Neural progenitor cell (in vitro differentiated cells): ENCODE data around the gene C12orf76. TPM values are rescaled to one million over a fixed set of nuclear protein-coding genes. Genes with fewer than 3 reads are reported as not detected.

Experiments
- DNase-seq: peaks from one replicate; pipeline ENCODE4 v3.0.0-alpha.2; 2016; ENCODE audit warnings: low spot score
- H2AFZ ChIP-seq: fragments of 200-600 bp; sonication (generic); replicated peaks from 2 replicates; pipeline ENCODE4 v1.6.1; 2016; ENCODE audit warnings: antibody characterized with exemption
- H3F3A ChIP-seq: fragments of 200-600 bp; sonication (generic); 2 replicates; pipeline ENCODE4 v1.6.1; 2016; ENCODE audit warnings: antibody characterized with exemption, low read depth
- H3K27ac ChIP-seq: fragments of 200-600 bp; sonication (generic); 2 replicates; pipeline ENCODE4 v1.5.1; 2016; ENCODE audit warnings: mild to moderate bottlenecking
- H3K27me3 ChIP-seq: fragments of 200-600 bp; sonication (generic); 2 replicates; pipeline ENCODE4 v1.6.1; 2016; ENCODE audit warnings: mild to moderate bottlenecking, moderate library complexity
- H3K36me3 ChIP-seq: fragments of 200-600 bp; sonication (generic); 2 replicates; pipeline ENCODE4 v1.5.1; 2016
- H3K4me1 ChIP-seq: fragments of 200-600 bp; sonication (generic); 2 replicates; pipeline ENCODE4 v1.6.1; 2016; ENCODE audit warnings: mixed run types
- H3K4me2 ChIP-seq: fragments of 200-600 bp; sonication (generic); 2 replicates; pipeline ENCODE4 v1.6.1; 2016
- H3K4me3 ChIP-seq: fragments of 200-600 bp; sonication (generic); 2 replicates; pipeline ENCODE4 v1.5.1; 2016
- H3K79me2 ChIP-seq: fragments of 200-600 bp; sonication (generic); 2 replicates; pipeline ENCODE4 v1.6.1; 2016; ENCODE audit warnings: low read depth
- H3K9ac ChIP-seq: fragments of 200-600 bp; sonication (generic); 2 replicates; pipeline ENCODE4 v1.6.1; 2016
- H3K9me3 ChIP-seq: fragments of 200-600 bp; sonication (generic); 2 replicates; pipeline ENCODE4 v1.5.1; 2016; ENCODE audit warnings: low read depth
- H4K20me1 ChIP-seq: fragments of 200-600 bp; sonication (generic); 2 replicates; pipeline ENCODE4 v1.6.1; 2016; ENCODE audit warnings: low read depth
- H3K27ac Mint-ChIP-seq: 3 replicates; pipeline ENCODE4 v1.8.0; 2021; ENCODE audit warnings: mixed read lengths
- H3K27me3 Mint-ChIP-seq: 2 replicates; pipeline ENCODE4 v1.8.0; 2022; ENCODE audit warnings: low read depth, mild to moderate bottlenecking, inconsistent platforms, moderate library complexity, mixed read lengths; ENCODE audit not compliant: insufficient read depth
- H3K36me3 Mint-ChIP-seq: 3 replicates; pipeline ENCODE4 v1.8.0; 2021; ENCODE audit warnings: mixed read lengths
- H3K4me1 Mint-ChIP-seq: 3 replicates; pipeline ENCODE4 v1.8.0; 2021; ENCODE audit warnings: mixed read lengths
- H3K4me3 Mint-ChIP-seq: 3 replicates; pipeline ENCODE4 v1.8.0; 2021; ENCODE audit warnings: mild to moderate bottlenecking, moderate library complexity, mixed read lengths
- H3K9me3 Mint-ChIP-seq: 3 replicates; pipeline ENCODE4 v1.8.0; 2020; ENCODE audit warnings: mixed read lengths
- CTCF ChIP-seq: fragments of 200-600 bp; sonication (generic); IDR thresholded peaks from 2 replicates; pipeline ENCODE4 v1.5.1; 2017; ENCODE audit warnings: antibody characterized with exemption, mild to moderate bottlenecking
- EZH2 ChIP-seq: fragments of 200-600 bp; sonication (generic); IDR thresholded peaks from 2 replicates; pipeline ENCODE4 v1.6.1; 2017; ENCODE audit warnings: antibody characterized with exemption, mild to moderate bottlenecking, moderate library complexity
- EZH2phosphoT487 ChIP-seq: fragments of 200-600 bp; sonication (generic); IDR thresholded peaks from 2 replicates; pipeline ENCODE4 v1.6.1; 2017; ENCODE audit warnings: antibody characterized with exemption
- total RNA-seq: library from RNA; depleted of rRNA; stranded (reverse); fragments of >200 nt; gene quantifications from 2 replicates; pipeline ENCODE4 v1.2.3, GENCODE V29; 2015; ENCODE audit warnings: low replicate concordance

Gene C12orf76
- total RNA-seq, 1 donor from 2014 or later, result 48.8 TPM

- Mint-ChIP-seq H3K4me1 (peaks cover 34% of the 10 kb centered on the region), H3K36me3 (no peaks in the 10 kb centered on the region), H3K4me3 (peak overlapping the region; percentile 91), H3K27me3 (peaks cover 8% of the 10 kb centered on the region), H3K9me3 (no peaks in the 10 kb centered on the region), H3K27ac (peak overlapping the region; percentile 97)
- peak overlapping the region; percentile 86 for H3K4me3 ChIP-seq
- H3K79me2 ChIP-seq, result peaks cover 40% of the 10 kb centered on the region
- no peak for DNase-seq
- no peaks in the 10 kb centered on the region for H3K36me3 ChIP-seq
- no peaks in the 10 kb centered on the region for H3K9me3 ChIP-seq
- H2AFZ ChIP-seq, result peak overlapping the region; percentile 100
- H3K4me2 ChIP-seq, result peak overlapping the region; percentile 68
- H3K9ac ChIP-seq, result no peak overlapping the region
- peaks cover 13% of the 10 kb centered on the region for H4K20me1 ChIP-seq
- TF ChIP-seq CTCF (no peak), EZH2phosphoT487 (no peak), EZH2 (no peak)
- no peak overlapping the region for H3K27ac ChIP-seq
- peaks cover 14% of the 10 kb centered on the region for H3F3A ChIP-seq
- H3K4me1 ChIP-seq, result peaks cover 12% of the 10 kb centered on the region
- peaks cover 17% of the 10 kb centered on the region for H3K27me3 ChIP-seq
Measured at GRCh38 chr12:109996483-109996853, 51.9 kb downstream of the C12orf76 start.

- H3K27ac Mint-ChIP-seq, result peak within 1 kb of the TSS; percentile 97
- H3K79me2 ChIP-seq, result peaks cover 40% of the 10 kb centered on the region
- no peaks in the 10 kb centered on the region for H3K9me3 ChIP-seq
- H3K27me3 Mint-ChIP-seq, result peaks cover 8% of the 10 kb centered on the region
- no peak within 1 kb of the TSS for H3K27ac ChIP-seq
- H3K4me3 Mint-ChIP-seq, result peak within 1 kb of the TSS; percentile 98
- H3K36me3 Mint-ChIP-seq, result no peaks in the 10 kb centered on the region
- H3K36me3 ChIP-seq, result no peaks in the 10 kb centered on the region
- peak within 1 kb of the TSS; percentile 68 for H3K9ac ChIP-seq
- peak; percentile 96 for DNase-seq
- peaks cover 13% of the 10 kb centered on the region for H4K20me1 ChIP-seq
- peaks cover 14% of the 10 kb centered on the region for H3K27me3 ChIP-seq
- peaks cover 14% of the 10 kb centered on the region for H3F3A ChIP-seq
- H3K4me1 ChIP-seq, result peaks cover 12% of the 10 kb centered on the region
- H3K4me2 ChIP-seq, result peak within 1 kb of the TSS; percentile 86
- H2AFZ ChIP-seq, result peak within 1 kb of the TSS; percentile 100
- TF ChIP-seq EZH2phosphoT487, result no peak
- TF ChIP-seq CTCF, result no peak
- TF ChIP-seq EZH2, result no peak
- no peaks in the 10 kb centered on the region for H3K9me3 Mint-ChIP-seq
- H3K4me3 ChIP-seq, result peak within 1 kb of the TSS; percentile 86
- peaks cover 32% of the 10 kb centered on the region for H3K4me1 Mint-ChIP-seq
Measured at GRCh38 chr12:109995686-109996482, 52.4 kb downstream of the C12orf76 start, which contains the start of gene GIT2. Gene GIT2, minus strand, starts transcription at chr12:109996368. Its CDS starts 144 bp downstream, at chr12:109996224.

- Histone ChIP-seq H4K20me1 (peaks cover 13% of the 10 kb centered on the region), H3K9me3 (no peaks in the 10 kb centered on the region), H3K4me3 (peak overlapping the region; percentile 86), H3K27me3 (peaks cover 9% of the 10 kb centered on the region), H2AFZ (peak overlapping the region; percentile 100), H3K36me3 (no peaks in the 10 kb centered on the region), H3K27ac (no peak overlapping the region), H3F3A (peaks cover 14% of the 10 kb centered on the region), H3K79me2 (peaks cover 38% of the 10 kb centered on the region), H3K4me2 (peak overlapping the region; percentile 86), H3K4me1 (peaks cover 11% of the 10 kb centered on the region), H3K9ac (peak overlapping the region; percentile 68)
- no peaks in the 10 kb centered on the region for H3K9me3 Mint-ChIP-seq
- H3K4me3 Mint-ChIP-seq, result peak overlapping the region; percentile 98
- DNase-seq, result no peak
- no peaks in the 10 kb centered on the region for H3K36me3 Mint-ChIP-seq
- TF ChIP-seq EZH2phosphoT487 (no peak), EZH2 (no peak), CTCF (no peak)
- H3K27me3 Mint-ChIP-seq, result peaks cover 8% of the 10 kb centered on the region
- peak overlapping the region; percentile 90 for H3K27ac Mint-ChIP-seq
- H3K4me1 Mint-ChIP-seq, result peaks cover 31% of the 10 kb centered on the region
Measured at GRCh38 chr12:109995361-109995685, 53.0 kb downstream of the C12orf76 start.
